Fibroblast of skin of scalp (primary cell): Measurements from ENCODE around the gene TMEM86A. TPM values are rescaled to one million over a fixed set of nuclear protein-coding genes. Genes with fewer than 3 reads are reported as not detected.
A peak's percentile ranks its signal among the peaks of the same experiment; 100 is the strongest.
"Not testable (repeated sequence)": the region's sequence is repeated elsewhere in the genome, so short reads cannot be mapped to it uniquely, and the experiment has no call there.

Experiments
- DNase-seq: peaks from one replicate; pipeline ENCODE4 v3.0.0-alpha.2; 2013
- polyA plus RNA-seq, 2 experiments: library from polyadenylated mRNA; unstranded; fragments of 120-200 nt; gene quantifications; one replicate each; pipeline ENCODE4 v1.2.1, GENCODE V29; 2013; ENCODE audit not compliant: insufficient read length in 2 of 2

Gene TMEM86A, protein sequence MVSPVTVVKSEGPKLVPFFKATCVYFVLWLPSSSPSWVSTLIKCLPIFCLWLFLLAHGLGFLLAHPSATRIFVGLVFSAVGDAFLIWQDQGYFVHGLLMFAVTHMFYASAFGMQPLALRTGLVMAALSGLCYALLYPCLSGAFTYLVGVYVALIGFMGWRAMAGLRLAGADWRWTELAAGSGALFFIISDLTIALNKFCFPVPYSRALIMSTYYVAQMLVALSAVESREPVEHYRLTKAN
- 1.2 TPM for polyA plus RNA-seq (2013, experiment 1 of 2; ENCODE audit: insufficient read length)
- polyA plus RNA-seq (2013, experiment 2 of 2; ENCODE audit: insufficient read length): 1.00 TPM

DNA sequence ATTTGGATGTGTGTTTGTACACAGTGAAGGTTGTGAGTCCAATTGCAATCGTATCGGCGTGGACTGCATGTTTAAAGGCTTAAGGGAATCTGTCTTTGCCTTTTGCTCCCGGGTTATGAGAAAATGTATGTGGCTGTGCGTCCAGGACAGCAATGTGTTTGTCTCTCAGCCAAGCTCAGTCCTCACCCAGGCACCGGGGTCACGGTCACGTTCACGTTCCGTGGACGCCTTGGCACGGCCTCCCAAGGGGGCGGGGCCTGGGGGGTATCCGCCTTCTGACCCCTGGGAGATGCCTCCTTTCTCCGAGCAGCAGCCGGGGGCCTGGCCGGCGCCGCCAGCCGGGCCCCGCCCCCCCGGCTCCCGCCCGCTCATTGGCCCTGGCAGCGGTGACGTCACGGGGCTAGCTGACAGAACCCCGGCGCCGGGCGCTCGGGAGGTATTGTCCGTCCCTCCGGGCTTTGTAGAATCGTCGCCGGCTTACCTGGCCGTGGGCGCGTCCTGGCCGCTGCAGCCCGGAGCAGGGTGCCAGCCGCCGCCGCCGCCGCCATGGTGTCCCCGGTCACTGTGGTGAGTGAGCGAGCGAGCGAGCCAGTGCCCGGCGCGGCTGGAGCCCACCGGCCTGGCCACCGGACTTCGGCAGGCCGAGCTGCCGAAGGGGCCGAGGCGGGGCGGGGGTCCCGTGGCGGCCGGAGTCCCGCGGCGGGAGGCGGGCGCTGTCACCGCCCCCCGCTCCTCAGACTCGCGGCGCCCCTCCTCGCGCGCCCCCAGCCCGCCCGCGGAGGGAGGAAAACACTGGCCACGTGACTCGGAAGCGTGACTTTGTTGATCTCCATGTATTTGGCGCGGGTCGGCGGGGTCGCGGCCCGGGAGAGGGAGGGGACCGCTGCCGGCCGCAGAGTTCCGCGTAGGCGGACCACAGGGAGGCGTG is at the start of gene TMEM86A:
Gene TMEM86A, plus strand, starts transcription at position 439 of the 928 bp plus-strand sequence. Its CDS starts 108 bp downstream, at position 547.
- peak; percentile 86 for DNase-seq

DNA sequence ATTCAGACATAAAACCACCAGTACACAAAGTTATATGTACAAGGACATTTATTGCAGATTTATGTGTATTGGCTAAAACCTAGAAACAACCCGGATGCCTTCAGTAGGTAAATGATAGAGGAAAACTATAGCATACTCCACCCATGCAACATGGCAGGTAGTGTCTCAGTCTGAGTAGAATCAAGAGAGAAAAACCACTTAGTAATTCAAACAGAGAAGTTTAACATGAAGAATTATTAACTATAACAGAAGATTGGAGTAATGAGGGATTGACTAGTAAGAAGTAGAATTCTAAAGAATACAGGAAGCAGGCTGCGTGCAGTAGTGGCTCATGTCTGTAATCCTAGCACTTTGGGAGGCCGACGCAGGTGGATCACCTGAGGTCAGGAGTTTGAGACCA is 48.2 kb upstream of the TMEM86A start:
- DNase-seq: no peak

DNA sequence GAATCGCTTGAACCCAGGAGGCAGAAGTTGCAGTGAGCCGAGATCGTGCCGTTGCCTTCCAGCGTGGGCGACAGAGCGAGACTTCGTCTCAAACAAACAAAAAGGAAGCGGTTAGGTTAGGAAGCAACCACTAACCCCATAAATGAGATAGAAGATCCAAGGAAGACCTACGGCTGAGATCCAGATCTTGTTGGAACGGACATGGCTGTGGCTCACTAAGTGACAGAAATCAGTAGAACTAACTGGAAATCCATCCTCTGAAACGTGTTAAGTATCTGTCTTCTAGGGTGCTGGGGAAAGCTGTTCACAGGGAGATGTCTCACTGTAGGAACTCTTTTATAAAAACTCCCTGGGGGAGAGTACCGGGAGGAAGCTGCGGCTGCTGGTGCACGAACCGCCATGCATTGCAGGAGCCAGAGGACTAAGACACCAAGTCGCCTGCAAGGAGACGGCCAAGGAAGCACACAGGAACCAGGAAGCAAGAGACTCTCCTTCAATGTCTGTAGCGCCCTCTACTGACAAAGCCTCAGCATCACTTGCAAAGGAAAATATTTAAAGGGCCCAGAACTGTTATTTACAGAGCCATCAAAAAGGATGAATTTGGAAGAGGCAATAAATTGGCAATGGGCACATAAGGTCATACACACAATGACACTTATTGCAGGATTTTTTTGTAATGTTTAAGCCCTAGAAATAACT is 47.6 kb upstream of the TMEM86A start:
- peak; percentile 64 for DNase-seq

DNA sequence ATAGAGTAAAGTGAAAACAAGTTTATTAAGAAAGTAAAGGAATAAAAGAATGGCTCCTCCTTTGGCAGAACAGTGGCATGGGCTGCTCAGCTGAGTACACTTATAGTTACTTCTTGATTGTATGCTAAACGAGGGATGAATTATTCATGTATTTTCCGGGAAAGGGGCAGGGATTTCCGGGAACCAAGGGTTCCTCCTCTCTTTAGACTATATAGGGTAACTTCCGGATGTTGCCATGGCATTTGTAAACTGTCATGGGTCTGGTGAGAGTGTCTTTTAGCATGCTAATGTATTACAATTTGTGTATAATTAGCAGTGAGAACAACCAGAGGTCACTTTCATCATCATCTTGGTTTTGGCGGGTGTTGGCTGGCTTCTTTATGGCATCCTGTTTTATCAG is 40.9 kb upstream of the TMEM86A start:
- DNase-seq: no peak

DNA sequence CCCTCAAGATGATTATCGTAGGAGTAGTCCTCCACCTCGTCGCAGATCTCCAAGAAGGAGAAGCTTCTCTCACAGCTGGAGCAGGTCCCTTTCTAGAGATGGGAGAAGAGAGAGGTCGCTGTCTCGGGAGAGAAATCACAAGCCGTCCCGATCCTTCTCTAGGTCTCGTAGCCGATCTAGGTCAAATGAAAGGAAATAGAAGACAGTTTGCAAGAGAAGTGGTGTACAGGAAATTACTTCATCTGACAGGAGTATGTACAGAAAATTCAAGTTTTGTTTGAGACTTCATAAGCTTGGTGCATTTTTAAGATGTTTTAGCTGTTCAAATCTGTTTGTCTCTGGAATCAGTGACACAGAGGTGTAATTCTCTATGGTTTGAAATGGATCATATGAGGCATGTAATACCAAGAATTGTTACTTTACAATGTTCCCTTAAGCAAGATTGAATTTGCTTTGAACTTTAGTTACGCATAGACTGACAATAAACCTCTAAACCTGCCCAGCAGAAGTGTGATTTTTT is 33.2 kb upstream of the TMEM86A start:
- not testable (repeated sequence) for DNase-seq

DNA sequence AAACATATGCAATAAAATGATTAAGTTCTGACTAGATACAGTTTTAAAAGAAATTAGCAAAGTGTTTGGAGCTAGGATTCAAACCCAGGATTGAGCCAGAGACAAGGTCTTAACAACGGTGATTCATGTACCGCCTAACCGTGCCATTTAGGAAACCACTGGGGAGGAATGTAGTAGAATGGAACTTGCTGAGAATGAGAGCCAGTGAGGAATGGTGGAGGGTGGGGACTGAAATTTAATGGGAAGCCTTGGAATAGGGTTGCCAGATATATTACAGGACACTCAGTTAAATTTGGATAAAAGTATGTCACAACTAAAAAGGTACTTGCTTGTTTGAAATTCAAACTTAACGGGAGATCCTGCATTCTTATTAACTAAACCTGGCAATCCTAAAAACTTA is 30.4 kb upstream of the TMEM86A start:
- peak; percentile 14 for DNase-seq

DNA sequence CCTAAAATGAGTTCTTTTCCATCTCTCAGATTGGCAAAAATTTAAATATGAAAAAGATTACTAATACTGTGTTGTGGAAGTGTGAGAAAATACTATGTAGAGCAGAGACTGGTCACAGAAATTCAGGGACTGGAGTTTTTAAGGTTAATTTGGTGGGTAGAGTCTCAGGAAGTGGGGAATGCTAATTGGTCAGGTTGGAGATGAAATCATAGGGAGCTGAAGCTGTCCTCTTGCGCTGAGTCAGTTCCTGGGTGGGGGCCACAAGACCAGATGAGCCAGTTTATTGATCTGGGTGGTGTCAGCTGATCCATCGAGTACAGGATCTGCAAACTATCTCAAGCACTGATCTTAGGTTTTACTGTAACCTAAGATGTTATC is 29.4 kb upstream of the TMEM86A start:
- DNase-seq: no peak

DNA sequence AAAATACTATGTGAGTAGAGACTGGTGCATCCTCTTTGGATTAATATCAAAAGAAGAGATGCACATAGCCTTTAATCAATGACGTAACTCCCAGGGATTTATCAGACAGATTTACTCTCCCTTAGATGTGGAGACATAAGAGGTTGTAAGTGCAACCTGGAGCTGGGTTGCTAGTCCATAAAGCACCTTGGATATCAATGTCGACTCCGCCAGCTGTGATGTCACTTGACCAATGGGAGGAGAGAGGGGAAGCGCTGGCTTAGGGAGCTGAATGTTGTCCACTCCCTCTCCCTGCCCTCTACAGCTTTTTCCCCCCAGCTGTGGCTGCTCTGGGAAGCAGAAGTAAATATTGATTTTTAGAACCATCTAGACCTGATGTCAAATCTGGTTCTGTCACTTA is 28.9 kb upstream of the TMEM86A start:
- DNase-seq: no peak

DNA sequence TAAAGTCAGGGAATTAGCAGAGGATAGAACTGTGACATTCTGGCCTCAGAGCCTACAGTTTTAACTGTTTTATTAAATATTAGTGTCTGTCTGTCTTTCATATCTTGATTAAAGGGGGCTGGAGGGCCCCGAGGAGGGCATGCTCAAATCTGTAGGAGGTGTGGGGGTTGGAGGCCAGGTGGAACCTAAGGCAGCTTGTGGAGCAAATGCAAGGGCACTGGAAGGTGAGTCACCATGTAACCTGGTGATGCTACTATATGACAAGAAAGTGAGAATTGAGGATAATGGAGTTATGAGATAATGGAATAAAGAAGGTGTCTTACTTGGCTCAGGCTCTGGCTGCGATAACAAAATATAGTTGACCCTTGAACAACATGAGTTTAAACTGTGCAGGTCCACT is 27.3 kb upstream of the TMEM86A start:
- DNase-seq: no peak

DNA sequence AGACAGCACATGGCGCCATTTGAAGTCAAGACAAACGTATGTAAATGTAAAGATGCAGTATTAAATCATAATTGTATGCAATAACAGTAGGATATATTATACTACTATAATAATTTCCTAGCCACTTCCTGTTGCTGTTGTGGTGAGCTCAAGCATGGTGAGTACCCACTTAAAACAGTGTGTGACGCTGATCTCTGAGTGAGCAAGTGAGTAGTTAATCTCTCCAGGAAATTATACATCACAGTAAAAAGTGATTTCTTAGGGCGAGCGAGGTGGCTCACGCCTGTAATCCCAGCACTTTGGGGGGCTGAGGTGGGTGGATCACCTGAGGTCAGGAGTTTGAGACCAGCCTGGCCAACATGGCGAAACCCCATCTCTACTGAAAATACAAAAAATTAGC is 26.4 kb upstream of the TMEM86A start:
- DNase-seq: not testable (repeated sequence)

DNA sequence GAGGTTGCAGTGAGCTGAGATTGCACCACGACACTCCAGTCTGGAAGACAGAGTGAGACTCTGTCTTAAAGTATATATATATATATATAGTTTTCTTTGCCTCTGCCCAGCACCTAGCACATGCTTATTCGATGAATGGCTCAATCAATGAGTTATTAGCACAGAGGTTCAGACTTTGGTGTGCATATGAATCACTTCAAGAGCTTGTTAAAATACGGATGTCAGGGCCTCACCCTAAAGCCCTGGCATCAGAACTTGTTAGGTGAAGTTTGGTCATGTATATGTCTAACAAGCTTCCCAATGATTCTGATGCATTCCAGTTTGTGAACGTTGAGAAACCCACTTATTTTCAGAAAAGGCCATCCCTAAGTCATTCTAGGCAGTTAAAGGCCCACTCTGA is 21.8 kb upstream of the TMEM86A start:
- no peak for DNase-seq

DNA sequence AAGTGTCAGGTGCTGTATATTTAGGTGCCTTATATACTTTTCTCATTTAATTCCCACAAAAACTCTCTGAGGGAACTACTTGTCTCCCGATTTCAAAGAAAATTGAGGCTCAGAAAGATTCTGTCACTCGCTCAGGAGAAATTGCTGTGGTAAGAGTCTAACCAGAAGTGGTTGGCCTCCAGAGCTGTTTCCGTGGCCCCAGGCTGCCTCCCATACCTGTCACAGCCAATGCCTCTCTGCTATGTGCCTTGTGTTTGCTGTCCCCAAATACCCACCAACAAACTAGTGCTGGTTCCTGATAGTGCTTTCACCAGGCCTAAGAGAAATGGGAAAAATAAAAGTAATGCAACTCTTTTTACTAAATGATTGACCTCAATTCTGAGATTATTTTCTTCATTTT is 21.0 kb upstream of the TMEM86A start:
- DNase-seq: no peak

DNA sequence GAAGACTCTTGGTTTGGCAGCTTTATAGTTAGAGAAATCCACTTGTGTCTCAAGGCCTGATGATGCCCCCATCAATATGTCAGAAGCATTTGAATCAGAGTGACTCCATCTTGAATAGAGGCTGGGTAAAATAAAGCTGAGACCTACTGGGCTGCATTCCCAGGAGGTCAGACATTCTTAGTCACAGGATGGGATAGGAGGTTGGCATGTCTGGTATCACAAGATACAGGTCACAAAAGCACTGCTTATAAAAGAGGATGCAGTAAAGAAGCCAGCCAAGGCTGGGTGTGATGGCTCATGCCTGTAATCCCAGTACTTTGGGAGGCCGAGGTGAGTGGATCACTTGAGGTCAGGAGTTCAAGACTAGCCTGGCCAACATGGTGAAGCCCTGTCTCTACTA is 16.6 kb upstream of the TMEM86A start:
- not testable (repeated sequence) for DNase-seq

DNA sequence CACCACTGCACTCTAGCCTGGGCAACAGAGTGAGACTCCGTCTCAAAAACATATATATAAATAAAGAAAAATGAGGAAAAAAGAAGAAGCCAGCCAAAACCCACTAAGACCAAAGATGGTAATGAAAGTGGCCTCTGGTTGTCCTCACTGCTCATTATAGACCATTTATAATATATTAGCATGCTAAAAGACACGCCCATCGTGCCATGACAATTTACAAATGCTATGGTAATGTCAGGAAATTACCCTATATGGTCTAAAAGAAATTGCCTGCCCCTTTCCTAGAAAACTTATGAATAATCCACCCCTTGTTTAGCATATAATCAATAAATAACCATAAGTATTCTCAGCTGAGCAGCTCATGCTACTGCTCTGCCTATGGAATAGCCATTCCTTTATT is 16.1 kb upstream of the TMEM86A start:
- DNase-seq: no peak

DNA sequence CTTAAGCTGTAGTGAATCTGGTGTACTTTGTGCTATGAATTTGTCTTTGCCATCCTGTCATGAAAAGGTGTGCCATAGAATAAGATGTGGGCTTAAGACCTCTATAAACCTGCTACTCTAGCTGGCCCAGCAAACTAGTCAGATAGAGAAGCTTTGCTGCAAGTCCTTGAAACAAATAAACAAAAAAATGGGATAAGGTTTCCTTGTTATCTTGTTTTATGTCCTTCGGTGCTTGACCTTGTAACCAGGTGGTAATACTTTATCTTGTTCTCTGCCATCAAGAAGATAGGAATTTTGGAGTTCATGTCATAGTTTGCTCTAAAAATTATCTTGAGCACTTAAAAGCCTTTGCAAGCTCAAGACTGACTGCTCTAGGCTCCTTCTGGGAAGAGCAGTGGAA is 14.3 kb upstream of the TMEM86A start:
- no peak for DNase-seq

DNA sequence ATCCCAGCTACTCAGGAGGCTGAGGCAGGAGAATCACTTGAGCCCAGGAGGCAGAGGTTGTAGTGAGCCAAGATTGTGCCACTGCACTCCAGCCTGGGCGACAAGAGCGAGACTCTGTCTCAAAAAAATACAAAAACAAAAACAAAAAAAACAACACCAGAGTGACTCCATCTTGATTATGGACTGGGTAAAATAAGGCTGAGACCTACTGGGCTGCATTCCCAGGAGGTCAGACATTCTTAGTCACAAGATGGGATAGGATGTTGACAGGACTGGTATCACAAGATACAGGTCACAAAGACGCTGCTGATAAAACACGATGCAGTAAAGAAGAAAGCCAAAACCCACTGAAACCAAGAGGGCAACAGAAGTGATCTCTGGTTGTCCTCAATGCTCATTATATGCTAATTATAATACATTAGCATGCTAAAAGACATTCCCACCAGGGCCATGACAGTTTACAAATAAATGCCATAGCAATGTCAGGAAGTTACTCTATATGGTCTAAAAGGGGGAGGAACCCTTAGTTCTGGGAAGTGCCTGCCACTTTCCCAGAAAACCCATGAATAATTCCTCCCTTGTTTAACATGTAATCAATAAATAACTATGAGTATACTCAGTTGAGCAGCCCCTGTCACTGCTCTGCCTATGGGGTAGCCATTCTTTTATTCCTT is 7.0 kb upstream of the TMEM86A start:
- DNase-seq: not testable (repeated sequence)

DNA sequence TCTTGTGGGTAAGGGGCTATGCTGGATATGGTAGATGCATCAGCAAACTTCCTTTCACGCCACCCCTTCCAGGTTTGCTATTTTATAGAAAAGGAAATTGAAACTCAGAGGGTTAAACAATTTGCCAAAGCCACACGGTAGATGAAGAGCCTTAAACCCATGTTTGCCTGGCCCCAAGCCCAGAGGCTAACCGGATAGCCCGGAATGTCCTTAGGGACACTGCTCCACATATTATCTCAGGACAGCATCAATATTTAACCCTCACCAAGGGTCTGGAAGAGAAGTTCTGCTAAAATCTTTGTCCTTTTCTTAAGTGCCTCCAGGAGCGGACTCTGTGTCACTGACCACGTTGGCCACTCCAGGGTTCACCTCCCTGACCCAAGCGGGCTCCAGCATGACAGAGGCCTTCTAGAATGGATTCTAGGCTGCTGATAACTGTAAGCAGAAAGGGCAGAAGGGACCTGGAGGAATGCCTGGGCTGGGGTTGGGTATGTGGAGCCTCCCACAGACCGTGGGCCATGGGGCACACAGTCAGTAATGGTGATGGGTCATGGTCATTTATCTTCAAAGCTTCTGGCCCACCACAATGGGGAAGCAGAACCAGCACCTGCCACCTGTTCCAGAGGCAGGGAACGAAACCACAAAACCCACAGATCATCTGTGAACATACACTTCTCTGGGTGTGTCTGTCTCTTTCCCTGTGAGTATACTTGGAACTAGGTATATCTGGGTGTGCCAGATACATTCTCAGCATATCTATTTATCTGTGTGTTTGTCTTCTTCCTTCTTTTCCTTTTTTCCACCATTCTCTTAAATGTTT is 5.4 kb upstream of the TMEM86A start:
- peak; percentile 16 for DNase-seq

DNA sequence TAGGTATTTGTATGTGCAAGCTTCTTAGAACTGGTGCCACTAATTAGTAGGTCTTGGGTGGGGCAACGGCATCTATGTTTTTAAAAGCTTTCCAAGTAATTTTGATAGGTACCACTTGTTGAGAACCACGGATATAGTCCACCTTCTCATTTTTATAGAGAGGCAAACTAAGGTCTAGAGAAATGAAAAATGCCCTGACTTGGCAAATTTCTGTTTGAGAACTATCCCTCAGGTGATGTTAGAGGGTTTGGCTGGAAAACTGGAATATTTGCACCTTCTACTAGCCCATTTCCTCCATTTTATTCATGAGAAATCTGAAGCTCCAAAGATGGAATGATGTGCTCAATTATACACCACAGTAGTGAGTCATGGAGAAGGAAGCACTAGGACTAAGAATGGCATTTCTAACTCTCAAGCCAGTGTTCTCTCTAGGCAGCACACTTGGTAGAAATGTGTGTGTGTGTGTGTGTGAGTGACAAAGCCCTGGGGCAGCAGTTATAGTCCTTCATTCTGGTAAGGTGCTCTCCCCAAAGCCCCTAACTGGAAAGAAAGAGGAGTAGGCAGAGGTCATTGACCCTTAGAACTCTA is 1.8 kb upstream of the TMEM86A start:
- DNase-seq: peak; percentile 55

DNA sequence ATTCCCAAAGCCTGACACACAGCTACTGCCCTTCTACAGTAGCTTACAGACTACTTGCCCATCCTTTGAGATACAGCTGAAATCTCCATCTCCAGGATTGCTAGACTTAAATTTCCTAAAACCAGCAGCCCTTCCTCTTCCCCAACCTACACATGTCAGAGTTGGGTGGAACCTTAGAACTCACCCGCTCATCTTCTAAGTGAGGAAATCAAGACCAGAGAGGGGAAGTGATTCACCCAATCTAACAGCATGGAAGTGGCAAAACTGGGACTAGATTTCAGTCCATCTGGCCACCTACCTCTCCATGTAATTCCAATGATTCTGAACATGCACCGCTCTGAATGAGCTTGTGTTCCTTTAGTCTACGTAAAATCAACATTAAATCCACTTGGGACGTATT is 1.0 kb upstream of the TMEM86A start:
- no peak for DNase-seq

DNA sequence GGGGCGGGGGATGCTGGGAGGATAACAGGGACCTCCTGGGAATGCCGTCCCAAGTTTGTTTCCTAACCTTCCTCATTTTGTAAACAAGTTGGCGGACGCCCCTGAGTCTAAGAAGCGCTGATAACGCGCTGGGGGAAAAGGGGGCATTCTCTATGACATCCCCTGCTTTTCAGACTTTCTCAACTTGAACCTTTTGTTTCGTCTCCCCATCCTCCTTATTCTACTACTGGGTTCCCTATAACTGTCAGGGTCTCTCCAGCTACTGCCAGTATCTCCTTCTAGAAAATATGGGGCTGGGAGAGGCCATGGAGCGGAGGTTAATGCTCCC is 654 bp downstream of the TMEM86A start:
- no peak for DNase-seq

DNA sequence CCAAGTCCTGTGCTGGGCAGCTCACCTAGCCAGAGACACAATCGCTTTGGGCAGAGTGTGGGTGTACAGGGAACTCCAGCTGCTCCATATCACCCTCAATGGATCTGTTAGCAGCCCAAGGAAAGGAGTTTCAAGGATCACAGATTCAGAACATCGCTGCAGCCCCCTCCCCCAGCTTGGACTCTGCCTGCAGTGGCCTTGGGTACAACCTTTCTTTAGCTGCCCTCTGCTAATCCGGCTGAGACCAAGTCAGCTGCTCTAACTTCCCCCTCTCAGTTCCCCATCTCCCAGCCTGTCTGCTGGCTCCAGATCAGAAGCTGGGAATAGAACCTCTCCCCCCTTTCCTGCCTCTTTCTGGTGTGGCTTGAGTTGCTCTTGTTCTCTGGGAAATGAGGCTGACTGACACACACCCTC is 1.3 kb downstream of the TMEM86A start:
- no peak for DNase-seq
